H1 (cell line): ENCODE measurements around the gene AHI1. TPM values are rescaled to one million over a fixed set of nuclear protein-coding genes. Genes with fewer than 3 reads are reported as not detected.

Source experiments
- CTCF ChIA-PET: fragments of 300-600 bp; sonication (Branson Sonifier 250); formaldehyde crosslinking; loops from one replicate; lab custom pipeline; 2021; ENCODE audit not compliant: partially characterized antibody; lab: Charles Lee
- POLR2A ChIA-PET: fragments of 300-600 bp; sonication (Branson Sonifier 250); formaldehyde crosslinking; loops from one replicate; lab custom pipeline; 2021; ENCODE audit warnings: inconsistent platforms; ENCODE audit not compliant: partially characterized antibody; lab: Charles Lee
- DNase-seq, 2 experiments: peaks; one replicate each; pipeline versions ENCODE4 v3.0.0 to v3.0.0-alpha.2; 2010 to 2022; ENCODE audit warnings: low spot score in 2 of 2, low read depth in 1 of 2, mixed read lengths in 1 of 2
- FAIRE-seq: peaks from 2 replicates; lab custom pipeline; 2011; peaks lifted over from hg19 to GRCh38; lab: Jason Lieb, UNC
- H2AFZ ChIP-seq: 2 replicates; pipeline ENCODE4 v1.8.1; 2012; ENCODE audit warnings: low read length, inconsistent platforms
- H2AK5ac ChIP-seq: 2 replicates; pipeline ENCODE4 v1.6.1; 2013; ENCODE audit warnings: low read depth, low read length
- H2BK120ac ChIP-seq: replicated peaks from 2 replicates; pipeline ENCODE3; 2013; ENCODE audit warnings: low read depth, low read length, inconsistent platforms
- H2BK12ac ChIP-seq: 2 replicates; pipeline ENCODE4 v1.6.1; 2013; ENCODE audit warnings: low read depth, low read length
- H2BK15ac ChIP-seq: 2 replicates; pipeline ENCODE4 v1.6.1; 2013; ENCODE audit warnings: low read length
- H2BK20ac ChIP-seq: 2 replicates; pipeline ENCODE4 v1.6.1; 2013; ENCODE audit warnings: low read length
- H2BK5ac ChIP-seq: 2 replicates; pipeline ENCODE4 v1.6.1; 2013; ENCODE audit warnings: low read depth, low read length
- H3K14ac ChIP-seq: 2 replicates; pipeline ENCODE4 v1.6.1; 2013; ENCODE audit warnings: inconsistent platforms; ENCODE audit not compliant: insufficient read length
- H3K18ac ChIP-seq: 2 replicates; pipeline ENCODE4 v1.6.1; 2013; ENCODE audit warnings: low read length; ENCODE audit errors: extremely low read depth
- H3K23ac ChIP-seq: 2 replicates; pipeline ENCODE4 v1.6.1; 2013; ENCODE audit warnings: inconsistent platforms; ENCODE audit not compliant: insufficient read length
- H3K23me2 ChIP-seq: 2 replicates; pipeline ENCODE4 v1.6.1; 2013; ENCODE audit warnings: low read depth, low read length
- H3K27ac ChIP-seq: 2 replicates; pipeline ENCODE4 v1.6.1; 2011; ENCODE audit warnings: low read depth, low read length, inconsistent platforms
- H3K27me3 ChIP-seq, 4 experiments: replicated peaks in 1 of 4; 1 replicate in 1 of 4; 2 replicates in 3 of 4; pipeline versions ENCODE4 v1.6.1 to v1.8.1; 2011 to 2013; ENCODE audit warnings: low read length in 3 of 4, mild to moderate bottlenecking in 3 of 4, inconsistent platforms in 2 of 4, mixed read lengths in 2 of 4, moderate library complexity in 1 of 4; ENCODE audit not compliant: control insufficient read depth in 3 of 4, insufficient read depth in 3 of 4; ENCODE audit errors: extremely low read depth in 1 of 4
- H3K36me3 ChIP-seq, 4 experiments: 2 replicates each; pipeline versions ENCODE4 v1.6.1 to v1.8.1; 2011 to 2013; ENCODE audit warnings: mild to moderate bottlenecking in 4 of 4, low read length in 3 of 4, moderate library complexity in 2 of 4, control low read depth in 1 of 4, inconsistent platforms in 1 of 4; ENCODE audit not compliant: insufficient read depth in 4 of 4, control insufficient read depth in 2 of 4
- H3K4ac ChIP-seq: replicated peaks from 2 replicates; pipeline ENCODE3; 2013; ENCODE audit warnings: low read length, low read depth, mixed read lengths, inconsistent platforms; ENCODE audit not compliant: insufficient read length
- H3K4me1 ChIP-seq, 4 experiments: replicated peaks in 1 of 4; 1 replicate in 1 of 4; 2 replicates in 3 of 4; pipeline versions ENCODE4 v1.6.1 to v1.8.1; 2011 to 2013; ENCODE audit warnings: low read length in 3 of 4, inconsistent platforms in 2 of 4, mixed read lengths in 1 of 4; ENCODE audit not compliant: insufficient read depth in 4 of 4, control insufficient read depth in 3 of 4
- H3K4me2 ChIP-seq, 2 experiments: 2 replicates each; pipeline versions ENCODE4 v1.6.1 to v1.8.1; 2011 to 2013; ENCODE audit warnings: low read depth in 2 of 2, low read length in 2 of 2, control low read depth in 1 of 2, inconsistent platforms in 1 of 2, mild to moderate bottlenecking in 1 of 2; ENCODE audit not compliant: insufficient read depth in 1 of 2
- H3K4me3 ChIP-seq, 4 experiments: fragments of 200-600, 300-600 bp in 1 of 4; sonication (generic), shearing (Covaris generic), sonication (Bioruptor Twin) in 1 of 4; 2 replicates each; pipeline versions ENCODE4 v1.5.1 to v1.8.1; 2011 to 2016; ENCODE audit warnings: low read length in 4 of 4, low read depth in 3 of 4, control low read depth in 2 of 4, inconsistent platforms in 2 of 4, mild to moderate bottlenecking in 2 of 4, mixed read lengths in 1 of 4, moderate library complexity in 1 of 4; ENCODE audit not compliant: insufficient read depth in 2 of 4; ENCODE audit errors: extremely low read depth in 1 of 4
- H3K56ac ChIP-seq: replicated peaks from 2 replicates; pipeline ENCODE3; 2013; ENCODE audit warnings: low read depth, mild to moderate bottlenecking, mixed read lengths, low read length, inconsistent platforms; ENCODE audit not compliant: insufficient read length
- H3K79me1 ChIP-seq: 2 replicates; pipeline ENCODE4 v1.6.1; 2013; ENCODE audit warnings: low read depth, low read length, control low read depth
- H3K79me2 ChIP-seq, 2 experiments: 2 replicates each; pipeline versions ENCODE4 v1.6.1 to v1.8.1; 2012 to 2013; ENCODE audit warnings: low read length in 2 of 2, mild to moderate bottlenecking in 2 of 2, inconsistent platforms in 1 of 2; ENCODE audit not compliant: insufficient read depth in 2 of 2, control insufficient read depth in 1 of 2
- H3K9ac ChIP-seq, 4 experiments: replicated peaks in 1 of 4; 1 replicate in 1 of 4; 2 replicates in 3 of 4; pipeline versions ENCODE4 v1.6.1 to v1.8.1; 2011 to 2013; ENCODE audit warnings: low read depth in 3 of 4, low read length in 3 of 4, control low read depth in 2 of 4, mild to moderate bottlenecking in 2 of 4, moderate library complexity in 2 of 4, inconsistent platforms in 1 of 4; ENCODE audit errors: extremely low read depth in 1 of 4
- H3K9me3 ChIP-seq, 2 experiments: 2 replicates each; pipeline versions ENCODE4 v1.6.1 to v1.8.1; 2012 to 2013; ENCODE audit warnings: mild to moderate bottlenecking in 2 of 2, moderate library complexity in 2 of 2, control low read depth in 1 of 2, inconsistent platforms in 1 of 2, low read depth in 1 of 2, low read length in 1 of 2, mixed read lengths in 1 of 2; ENCODE audit not compliant: insufficient read depth in 2 of 2
- H4K20me1 ChIP-seq, 2 experiments: replicated peaks in 1 of 2; 2 replicates each; pipeline versions ENCODE3 to v1.8.1; 2011 to 2013; ENCODE audit warnings: inconsistent platforms in 2 of 2, low read length in 2 of 2, mild to moderate bottlenecking in 1 of 2; ENCODE audit not compliant: insufficient read depth in 2 of 2, control insufficient read depth in 1 of 2
- H4K5ac ChIP-seq: 2 replicates; pipeline ENCODE4 v1.6.1; 2013; ENCODE audit warnings: low read length, low read depth, mixed read lengths, inconsistent platforms; ENCODE audit not compliant: insufficient read length
- H4K8ac ChIP-seq: 2 replicates; pipeline ENCODE4 v1.8.0; 2013; ENCODE audit warnings: mild to moderate bottlenecking, moderate library complexity, low read length, inconsistent platforms; ENCODE audit not compliant: insufficient read depth; ENCODE audit errors: extremely low read depth
- H4K91ac ChIP-seq: replicated peaks from 2 replicates; pipeline ENCODE3; 2013; ENCODE audit warnings: low read length, mixed read lengths, inconsistent platforms; ENCODE audit not compliant: insufficient read length
- ZNF274 ChIP-seq: IDR thresholded peaks from 2 replicates; pipeline ENCODE4 v1.7.0; 2012; ENCODE audit warnings: low read length, borderline replicate concordance; ENCODE audit errors: extremely low read depth
- WGBS, 2 experiments: shearing (Covaris generic) in 1 of 2; methylation state at CpG; one replicate each; pipeline versions ENCODE4 v1.1.6 to v1.1.7; 2013 to 2015; ENCODE audit warnings: low lambda C conversion rate in 2 of 2, mixed read lengths in 2 of 2, inconsistent platforms in 1 of 2, low coverage in 1 of 2, missing lambda C conversion rate in 1 of 2; ENCODE audit not compliant: insufficient replicate concordance in 2 of 2, insufficient coverage in 1 of 2, insufficient read length in 1 of 2; ENCODE audit errors: extremely low coverage in 1 of 2, missing lambda C conversion rate in 1 of 2; 5-methylcytosine and 5-hydroxymethylcytosine counted together
- polyA plus RNA-seq, 7 experiments: library from polyadenylated mRNA; depleted of rRNA in 3 of 7; stranded (reverse) in 5 of 7; unstranded in 2 of 7; fragments of >200 nt in 5 of 7; fragments of 200-250 nt in 2 of 7; gene quantifications; 1 replicate in 5 of 7; 2 replicates in 1 of 7; 4 replicates in 1 of 7; pipeline versions ENCODE4 v1.2.1 to v1.2.3, GENCODE V29; 2011 to 2013; ENCODE audit warnings: missing spikeins in 2 of 7, mixed read lengths in 2 of 7
- total RNA-seq: library from RNA; stranded (reverse); fragmentation: NEBNext Ultra II Directional; extraction: Animal tissue kit (Norgen Biotek cat#: 25700); gene quantifications from 2 replicates; pipeline ENCODE4 v1.2.1, GENCODE V29; 2021

AHI1 gene
- total and polyA plus RNA-seq, 2 of the 8 experiments (the other 6 are each of a cell fraction or from before 2014, with no cell fraction given), result 4.2 to 19.6 TPM

DNA sequence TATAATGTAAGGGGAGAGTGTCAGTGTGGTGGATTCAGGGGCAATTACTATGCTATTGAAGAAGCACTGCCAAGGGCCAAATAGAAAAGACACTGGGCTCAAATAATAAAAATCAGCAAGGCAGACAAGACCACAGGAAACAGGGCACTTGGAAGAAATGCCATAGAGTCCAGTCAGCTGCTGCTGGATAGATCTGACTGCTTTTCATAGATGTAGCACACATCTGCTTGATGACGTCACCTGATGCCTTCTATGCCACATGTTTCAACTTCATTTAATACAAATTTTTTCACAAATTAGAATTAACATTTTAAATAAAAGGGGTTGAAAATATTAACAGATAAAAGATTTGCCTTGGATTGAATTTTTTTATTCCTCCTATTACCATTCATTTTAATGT is 23.9 kb upstream of the AHI1 start:
- 95% methylated on average over 1 of the region's 1 CpG; no CpG with 5 or more reads in 1 of the 2 experiments for WGBS, 2 experiments
- H3K27ac ChIP-seq, result no peak overlapping the region
- POLR2A ChIA-PET, result no interaction called here
- TF ChIP-seq ZNF274, result no peak

More for the DNA sequence above, 23.9 kb upstream of the AHI1 start:
- H2AK5ac ChIP-seq, result no peak overlapping the region
- no peak overlapping the region for H3K18ac ChIP-seq
- CTCF ChIA-PET, result no interaction called here
- H2BK20ac ChIP-seq, result no peak overlapping the region
- no peak overlapping the region for H2BK15ac ChIP-seq
- H3K23ac ChIP-seq, result no peak overlapping the region
- H4K91ac ChIP-seq, result no peak overlapping the region
- H3K9me3 ChIP-seq, result no peaks in the 10 kb centered on the region
- H3K79me2 ChIP-seq, result no peaks in the 10 kb centered on the region
- no peak overlapping the region for H3K14ac ChIP-seq
- H3K36me3 ChIP-seq, result no peaks in the 10 kb centered on the region
- FAIRE-seq, result no peak
- H2BK120ac ChIP-seq, result no peak overlapping the region
- no peak overlapping the region for H3K4ac ChIP-seq
- no peak overlapping the region for H3K4me3 ChIP-seq
- no peak overlapping the region for H4K5ac ChIP-seq
- H4K20me1 ChIP-seq, result no peaks in the 10 kb centered on the region
- H3K27me3 ChIP-seq, result no peaks in the 10 kb centered on the region
- H3K56ac ChIP-seq, result no peak overlapping the region
- peaks cover 2% of the 10 kb centered on the region; the same call in 1 of the 2 replicates for H3K23me2 ChIP-seq
- H2BK12ac ChIP-seq, result no peak overlapping the region
- H3K4me1 ChIP-seq, result no peaks in the 10 kb centered on the region
- no peak overlapping the region for H3K9ac ChIP-seq
- H2AFZ ChIP-seq, result no peak overlapping the region
- no peak overlapping the region for H3K4me2 ChIP-seq
- no peaks in the 10 kb centered on the region for H3K79me1 ChIP-seq
- H2BK5ac ChIP-seq, result no peak overlapping the region
- no peak for DNase-seq
- no peak overlapping the region for H4K8ac ChIP-seq
